ENCODE results near the gene MTX1. TPM values are rescaled to one million over a fixed set of nuclear protein-coding genes. Genes with fewer than 3 reads are reported as not detected.
"Not testable (repeated sequence)": the region's sequence is repeated elsewhere in the genome, so short reads cannot be mapped to it uniquely, and the experiment has no call there.

The MTX1 gene
- total RNA-seq, 1 donor from 2014 or later, result 23.9 TPM

DNA sequence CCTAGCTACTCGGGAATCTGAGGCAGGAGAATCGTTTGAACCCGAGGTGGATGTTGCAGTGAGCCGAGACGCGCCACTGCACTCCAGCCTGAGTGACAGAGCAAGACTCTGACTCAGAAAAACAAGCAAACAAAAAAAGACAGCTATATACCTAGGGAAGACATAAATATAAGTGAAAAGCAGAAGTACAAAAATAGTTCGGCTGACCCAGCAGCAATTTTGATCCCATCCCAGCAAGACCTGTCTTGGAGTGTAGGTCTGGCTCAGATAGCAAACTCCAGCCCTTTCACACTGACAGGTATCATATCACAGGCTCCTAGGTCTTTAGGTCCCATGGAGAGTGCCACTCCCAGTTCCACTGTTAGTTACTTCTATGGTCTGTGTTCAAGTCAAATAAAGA is 14.6 kb downstream of the MTX1 start:
- intact Hi-C loops (cut with DNase I), result no loop called here

GRCh38 chr1:155225404-155225759 is 16.9 kb downstream of the MTX1 start:
- H3K36me3 ChIP-seq; H3K27me3 ChIP-seq; intact Hi-C loops (cut with DNase I); H3K4me3 ChIP-seq; H3K9me3 ChIP-seq; DNase-seq (ENCODE audit: low spot score in 2 of 2): not testable (repeated sequence)
- H3K27ac ChIP-seq, result peak overlapping the region; percentile 75 to 86
- H3K4me1 ChIP-seq, result peaks cover 0 to 22% of the 10 kb centered on the region in 2 donors

More for the DNA sequence above, 14.6 kb downstream of the MTX1 start:
- H3K4me1 ChIP-seq, result peaks cover 0 to 24% of the 10 kb centered on the region in 2 donors
- no peak overlapping the region for H3K4me3 ChIP-seq
- H3K9me3 ChIP-seq, result no peaks in the 10 kb centered on the region
- no peak for DNase-seq (ENCODE audit: low spot score in 2 of 2)
- H3K36me3 ChIP-seq, result no peaks in the 10 kb centered on the region
- H3K27me3 ChIP-seq, result no peaks in the 10 kb centered on the region
- H3K27ac ChIP-seq, result no peak overlapping the region
- TF ChIP-seq, protein P1, sequence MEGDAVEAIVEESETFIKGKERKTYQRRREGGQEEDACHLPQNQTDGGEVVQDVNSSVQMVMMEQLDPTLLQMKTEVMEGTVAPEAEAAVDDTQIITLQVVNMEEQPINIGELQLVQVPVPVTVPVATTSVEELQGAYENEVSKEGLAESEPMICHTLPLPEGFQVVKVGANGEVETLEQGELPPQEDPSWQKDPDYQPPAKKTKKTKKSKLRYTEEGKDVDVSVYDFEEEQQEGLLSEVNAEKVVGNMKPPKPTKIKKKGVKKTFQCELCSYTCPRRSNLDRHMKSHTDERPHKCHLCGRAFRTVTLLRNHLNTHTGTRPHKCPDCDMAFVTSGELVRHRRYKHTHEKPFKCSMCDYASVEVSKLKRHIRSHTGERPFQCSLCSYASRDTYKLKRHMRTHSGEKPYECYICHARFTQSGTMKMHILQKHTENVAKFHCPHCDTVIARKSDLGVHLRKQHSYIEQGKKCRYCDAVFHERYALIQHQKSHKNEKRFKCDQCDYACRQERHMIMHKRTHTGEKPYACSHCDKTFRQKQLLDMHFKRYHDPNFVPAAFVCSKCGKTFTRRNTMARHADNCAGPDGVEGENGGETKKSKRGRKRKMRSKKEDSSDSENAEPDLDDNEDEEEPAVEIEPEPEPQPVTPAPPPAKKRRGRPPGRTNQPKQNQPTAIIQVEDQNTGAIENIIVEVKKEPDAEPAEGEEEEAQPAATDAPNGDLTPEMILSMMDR (IDR thresholded peaks at IDR 0.05), result no peak

- TF ChIP-seq, protein P1 (IDR thresholded peaks at IDR 0.05), result peak; percentile 31 to 73 (median 62)
- intact Hi-C loops (cut with DNase I), result loop anchor here (2.0 kb wide), 1 partner anchor 18 kb away; no protein-coding TSS in a partner anchor
- peak in 1 of 2 donors; percentile 88 for DNase-seq (ENCODE audit: low spot score in 2 of 2)
- H3K4me3 ChIP-seq, result peak overlapping the region; percentile 65 to 67
- H3K27ac ChIP-seq, result peak overlapping the region; percentile 75 to 86
- peaks cover 0 to 24% of the 10 kb centered on the region in 2 donors for H3K4me1 ChIP-seq
- no peaks in the 10 kb centered on the region for H3K36me3 ChIP-seq
- no peaks in the 10 kb centered on the region for H3K27me3 ChIP-seq
- H3K9me3 ChIP-seq, result no peaks in the 10 kb centered on the region
These were observed 17.9 kb downstream of the MTX1 start for GRCh38 chr1:155226188-155226909.

- no peaks in the 10 kb centered on the region for H3K36me3 ChIP-seq
- TF ChIP-seq, protein P1 (IDR thresholded peaks at IDR 0.05), result no peak
- peak overlapping the region; percentile 65 to 67 for H3K4me3 ChIP-seq
- H3K27me3 ChIP-seq, result no peaks in the 10 kb centered on the region
- DNase-seq (ENCODE audit: low spot score in 2 of 2), result peak in 1 of 2 donors; percentile 83
- peak overlapping the region; percentile 75 to 86 for H3K27ac ChIP-seq
- H3K9me3 ChIP-seq, result no peaks in the 10 kb centered on the region
- intact Hi-C loops (cut with DNase I), result loop anchor here (1.0 to 2.0 kb wide), 3 partner anchors 18 to 54 kb away; partner anchors contain the start of genes KRTCAP2, MTX1 and TRIM46
- peaks cover 3 to 30% of the 10 kb centered on the region in 2 donors for H3K4me1 ChIP-seq
These were observed 18.4 kb downstream of the MTX1 start for GRCh38 chr1:155226910-155227260.

GRCh38 chr1:155227261-155228095 is 19.0 kb downstream of the MTX1 start:
- no peaks in the 10 kb centered on the region for H3K9me3 ChIP-seq
- H3K4me1 ChIP-seq, result peaks cover 3 to 36% of the 10 kb centered on the region in 2 donors
- no peaks in the 10 kb centered on the region for H3K27me3 ChIP-seq
- intact Hi-C loops (cut with DNase I), result loop anchor here (1.0 to 2.0 kb wide), 3 partner anchors 17 to 54 kb away; partner anchors contain the start of genes KRTCAP2, MTX1 and TRIM46
- H3K4me3 ChIP-seq, result peak overlapping the region; percentile 65 to 67
- DNase-seq (ENCODE audit: low spot score in 2 of 2), result peak; percentile 96 to 99
- no peaks in the 10 kb centered on the region for H3K36me3 ChIP-seq
- H3K27ac ChIP-seq, result peak overlapping the region; percentile 79 to 86
- TF ChIP-seq, protein P1 (IDR thresholded peaks at IDR 0.05), result no peak

GRCh38 chr1:155228096-155228427 is 19.6 kb downstream of the MTX1 start:
- Histone ChIP-seq H3K9me3 (no peaks in the 10 kb centered on the region), H3K4me3 (peak overlapping the region; percentile 65 to 67), H3K36me3 (no peaks in the 10 kb centered on the region), H3K27me3 (no peaks in the 10 kb centered on the region), H3K27ac (peak overlapping the region; percentile 79 to 86), H3K4me1 (peaks cover 3 to 38% of the 10 kb centered on the region in 2 donors)
- intact Hi-C loops (cut with DNase I), result no loop called here
- DNase-seq (ENCODE audit: low spot score in 2 of 2), result no peak
- TF ChIP-seq, protein P1 (IDR thresholded peaks at IDR 0.05), result no peak

GRCh38 chr1:155231302-155231701 is 22.8 kb downstream of the MTX1 start:
- H3K36me3 ChIP-seq; DNase-seq (ENCODE audit: low spot score in 2 of 2); H3K27me3 ChIP-seq; intact Hi-C loops (cut with DNase I); H3K9me3 ChIP-seq; H3K4me3 ChIP-seq: not testable (repeated sequence)
- H3K4me1 ChIP-seq, result peaks cover 3 to 23% of the 10 kb centered on the region in 2 donors
- peak overlapping the region; percentile 74 to 78 for H3K27ac ChIP-seq

Measured in ascending aorta (tissue), 2 donors.